ENCODE results near the gene CCDC107.

Gene CCDC107

GRCh38 chr9:35657546-35658136 lies 451 bp upstream of the CCDC107 start, which contains the start of gene RMRP:
RMRP (minus strand) TSS chr9:35658019.
- peak within 1 kb of the TSS; percentile 84 for H3K4me3 ChIP-seq (ENCODE audit: control insufficient read depth, low read depth, low read length)
- peak; percentile 99 for DNase-seq (ENCODE audit: low read depth)
- no peak for TF ChIP-seq CTCF (conservative IDR thresholded peaks at IDR 0.05; ENCODE audit: control insufficient read depth, insufficient read depth, low read depth, low read length)

GRCh38 chr9:35658968-35659220 lies 802 bp downstream of the CCDC107 start:
- TF ChIP-seq CTCF (conservative IDR thresholded peaks at IDR 0.05; ENCODE audit: control insufficient read depth, insufficient read depth, low read depth, low read length), result no peak
- peak overlapping the region; percentile 84 for H3K4me3 ChIP-seq (ENCODE audit: control insufficient read depth, low read depth, low read length)
- peak; percentile 70 for DNase-seq (ENCODE audit: low read depth)

GRCh38 chr9:35659340-35659739 lies 1.2 kb downstream of the CCDC107 start:
- peak overlapping the region; percentile 84 for H3K4me3 ChIP-seq (ENCODE audit: control insufficient read depth, low read depth, low read length)
- no peak for TF ChIP-seq CTCF (conservative IDR thresholded peaks at IDR 0.05; ENCODE audit: control insufficient read depth, insufficient read depth, low read depth, low read length)
- DNase-seq (ENCODE audit: low read depth), result peak; percentile 91

GRCh38 chr9:35660966-35661415 lies 2.9 kb downstream of the CCDC107 start:
- DNase-seq (ENCODE audit: low read depth), result peak; percentile 58
- TF ChIP-seq CTCF (conservative IDR thresholded peaks at IDR 0.05; ENCODE audit: control insufficient read depth, insufficient read depth, low read depth, low read length), result peak; percentile 48
- no peak overlapping the region for H3K4me3 ChIP-seq (ENCODE audit: control insufficient read depth, low read depth, low read length)

- TF ChIP-seq CTCF (conservative IDR thresholded peaks at IDR 0.05; ENCODE audit: control insufficient read depth, insufficient read depth, low read depth, low read length), result no peak
- DNase-seq (ENCODE audit: low read depth), result no peak
- H3K4me3 ChIP-seq (ENCODE audit: control insufficient read depth, low read depth, low read length), result no peak overlapping the region
Measured at GRCh38 chr9:35661756-35662350, 3.8 kb downstream of the CCDC107 start.

- DNase-seq (ENCODE audit: low read depth), result no peak
- no peak overlapping the region for H3K4me3 ChIP-seq (ENCODE audit: control insufficient read depth, low read depth, low read length)
- no peak for TF ChIP-seq CTCF (conservative IDR thresholded peaks at IDR 0.05; ENCODE audit: control insufficient read depth, insufficient read depth, low read depth, low read length)
Measured at GRCh38 chr9:35662437-35662836, 4.3 kb downstream of the CCDC107 start.
